Measurements from ENCODE around the gene TNXB.
"Not testable (repeated sequence)": the region's sequence is repeated elsewhere in the genome, so short reads cannot be mapped to it uniquely, and the experiment has no call there.

Gene TNXB

GRCh38 chr6:32058511-32058963 lies 50.6 kb downstream of the TNXB start:
- Histone ChIP-seq H3K36me3 (ENCODE audit: control insufficient read depth in 1 of 2, insufficient read depth in 2 of 2, low read depth in 1 of 2, low read length in 2 of 2) (peaks cover 0 to 79% of the 10 kb centered on the region in 2 experiments), H3K4ac (ENCODE audit: low read depth in 1 of 2, low read length in 2 of 2) (no peak overlapping the region), H3K9me3 (ENCODE audit: control insufficient read depth, low read length) (no peaks in the 10 kb centered on the region), H4K91ac (ENCODE audit: low read length) (no peak overlapping the region), H2BK120ac (ENCODE audit: low read depth, low read length) (no peak overlapping the region), H3K79me1 (replicated peaks; ENCODE audit: low read length, poor library complexity, severe bottlenecking) (no peaks in the 10 kb centered on the region), H2BK12ac (ENCODE audit: low read length in 2 of 2) (no peak overlapping the region), H3K27ac (ENCODE audit: low read length, poor library complexity, severe bottlenecking) (no peak overlapping the region), H3K4me3 (ENCODE audit: insufficient read depth in 1 of 2, low read depth in 1 of 2, low read length in 2 of 2) (no peak overlapping the region), H3K4me1 (ENCODE audit: control insufficient read depth, insufficient read depth, low read depth, low read length) (no peaks in the 10 kb centered on the region), H3K9ac (ENCODE audit: low read length) (peak overlapping the region; percentile 41), H2AK5ac (ENCODE audit: low read length, severe bottlenecking) (no peak overlapping the region), H4K8ac (ENCODE audit: low read length) (no peak overlapping the region), H3K18ac (ENCODE audit: low read depth in 1 of 2, low read length in 2 of 2) (no peak overlapping the region), H2BK15ac (ENCODE audit: low read depth, poor library complexity, severe bottlenecking) (no peak overlapping the region), H3K27me3 (ENCODE audit: control insufficient read depth in 1 of 2, insufficient read depth in 1 of 2, low read length in 2 of 2) (peaks cover 0 to 37% of the 10 kb centered on the region in 2 experiments), H3K14ac (ENCODE audit: low read length in 2 of 2) (no peak overlapping the region), H2BK5ac (ENCODE audit: low read depth, low read length, poor library complexity, severe bottlenecking) (no peak overlapping the region), H3K4me2 (ENCODE audit: low read length, poor library complexity, severe bottlenecking) (no peak overlapping the region), H3K23ac (ENCODE audit: low read length in 2 of 2) (no peak overlapping the region), H2AFZ (ENCODE audit: low read depth, low read length) (no peak overlapping the region)
- WGBS = 93% methylated on average over 11 of the region's 11 CpGs
- DNase-seq = no peak

GRCh38 chr6:32057966-32058365 lies 51.2 kb downstream of the TNXB start:
- H4K91ac ChIP-seq (ENCODE audit: low read length) = no peak overlapping the region
- H3K27ac ChIP-seq (ENCODE audit: low read length, poor library complexity, severe bottlenecking) = no peak overlapping the region
- no peak overlapping the region for H3K4me2 ChIP-seq (ENCODE audit: low read length, poor library complexity, severe bottlenecking)
- no peak overlapping the region for H2AK5ac ChIP-seq (ENCODE audit: low read length, severe bottlenecking)
- peak overlapping the region; percentile 41 for H3K9ac ChIP-seq (ENCODE audit: low read length)
- no peak overlapping the region for H2BK15ac ChIP-seq (ENCODE audit: low read depth, poor library complexity, severe bottlenecking)
- peaks cover 0 to 43% of the 10 kb centered on the region in 2 experiments for H3K27me3 ChIP-seq (ENCODE audit: control insufficient read depth in 1 of 2, insufficient read depth in 1 of 2, low read length in 2 of 2)
- no peak overlapping the region for H3K23ac ChIP-seq (ENCODE audit: low read length in 2 of 2)
- H3K14ac ChIP-seq (ENCODE audit: low read length in 2 of 2) = no peak overlapping the region
- H3K4ac ChIP-seq (ENCODE audit: low read depth in 1 of 2, low read length in 2 of 2) = no peak overlapping the region
- H3K4me3 ChIP-seq (ENCODE audit: insufficient read depth in 1 of 2, low read depth in 1 of 2, low read length in 2 of 2) = no peak overlapping the region
- H2BK12ac ChIP-seq (ENCODE audit: low read length in 2 of 2) = no peak overlapping the region
- no peaks in the 10 kb centered on the region for H3K9me3 ChIP-seq (ENCODE audit: control insufficient read depth, low read length)
- H2AFZ ChIP-seq (ENCODE audit: low read depth, low read length) = no peak overlapping the region
- no peak for DNase-seq
- H3K4me1 ChIP-seq (ENCODE audit: control insufficient read depth, insufficient read depth, low read depth, low read length) = no peaks in the 10 kb centered on the region
- H3K79me1 ChIP-seq (replicated peaks; ENCODE audit: low read length, poor library complexity, severe bottlenecking) = no peaks in the 10 kb centered on the region
- H2BK5ac ChIP-seq (ENCODE audit: low read depth, low read length, poor library complexity, severe bottlenecking) = no peak overlapping the region
- H4K8ac ChIP-seq (ENCODE audit: low read length) = no peak overlapping the region
- H3K36me3 ChIP-seq (ENCODE audit: control insufficient read depth in 1 of 2, insufficient read depth in 2 of 2, low read depth in 1 of 2, low read length in 2 of 2) = peaks cover 0 to 79% of the 10 kb centered on the region in 2 experiments
- WGBS = 90% methylated on average over 17 of the region's 17 CpGs
- H3K18ac ChIP-seq (ENCODE audit: low read depth in 1 of 2, low read length in 2 of 2) = no peak overlapping the region
- H2BK120ac ChIP-seq (ENCODE audit: low read depth, low read length) = no peak overlapping the region

- Histone ChIP-seq H3K9me3 (ENCODE audit: control insufficient read depth, low read length) (no peaks in the 10 kb centered on the region), H3K9ac (ENCODE audit: low read length) (no peak overlapping the region), H3K4me1 (ENCODE audit: control insufficient read depth, insufficient read depth, low read depth, low read length) (no peaks in the 10 kb centered on the region), H2BK120ac (ENCODE audit: low read depth, low read length) (no peak overlapping the region), H2AK5ac (ENCODE audit: low read length, severe bottlenecking) (no peak overlapping the region), H3K27ac (ENCODE audit: low read length, poor library complexity, severe bottlenecking) (no peak overlapping the region), H2AFZ (ENCODE audit: low read depth, low read length) (no peak overlapping the region), H3K4me2 (ENCODE audit: low read length, poor library complexity, severe bottlenecking) (no peak overlapping the region), H3K4ac (ENCODE audit: low read depth in 1 of 2, low read length in 2 of 2) (no peak overlapping the region), H3K27me3 (ENCODE audit: control insufficient read depth in 1 of 2, insufficient read depth in 1 of 2, low read length in 2 of 2) (peaks cover 0 to 51% of the 10 kb centered on the region in 2 experiments), H2BK12ac (ENCODE audit: low read length in 2 of 2) (no peak overlapping the region), H3K14ac (ENCODE audit: low read length in 2 of 2) (no peak overlapping the region), H4K91ac (ENCODE audit: low read length) (no peak overlapping the region), H3K79me1 (replicated peaks; ENCODE audit: low read length, poor library complexity, severe bottlenecking) (no peaks in the 10 kb centered on the region), H3K4me3 (ENCODE audit: insufficient read depth in 1 of 2, low read depth in 1 of 2, low read length in 2 of 2) (no peak overlapping the region), H3K23ac (ENCODE audit: low read length in 2 of 2) (no peak overlapping the region), H4K8ac (ENCODE audit: low read length) (no peak overlapping the region), H2BK5ac (ENCODE audit: low read depth, low read length, poor library complexity, severe bottlenecking) (no peak overlapping the region), H2BK15ac (ENCODE audit: low read depth, poor library complexity, severe bottlenecking) (no peak overlapping the region), H3K18ac (ENCODE audit: low read depth in 1 of 2, low read length in 2 of 2) (no peak overlapping the region), H3K36me3 (ENCODE audit: control insufficient read depth in 1 of 2, insufficient read depth in 2 of 2, low read depth in 1 of 2, low read length in 2 of 2) (peaks cover 0 to 81% of the 10 kb centered on the region in 2 experiments)
- WGBS = 87% methylated on average over 7 of the region's 7 CpGs
- DNase-seq = no peak
These were observed 52.9 kb downstream of the TNXB start for GRCh38 chr6:32056254-32056653.

- H3K4me3 ChIP-seq (ENCODE audit: insufficient read depth in 1 of 2, low read depth in 1 of 2, low read length in 2 of 2); H2AFZ ChIP-seq (ENCODE audit: low read depth, low read length); H2BK5ac ChIP-seq (ENCODE audit: low read depth, low read length, poor library complexity, severe bottlenecking); H2BK120ac ChIP-seq (ENCODE audit: low read depth, low read length); H3K9me3 ChIP-seq (ENCODE audit: control insufficient read depth, low read length); H3K23ac ChIP-seq (ENCODE audit: low read length in 2 of 2); H3K4me1 ChIP-seq (ENCODE audit: control insufficient read depth, insufficient read depth, low read depth, low read length); H3K18ac ChIP-seq (ENCODE audit: low read depth in 1 of 2, low read length in 2 of 2); H3K14ac ChIP-seq (ENCODE audit: low read length in 2 of 2); H3K27ac ChIP-seq (ENCODE audit: low read length, poor library complexity, severe bottlenecking); H4K91ac ChIP-seq (ENCODE audit: low read length); H3K9ac ChIP-seq (ENCODE audit: low read length); H4K8ac ChIP-seq (ENCODE audit: low read length); H3K4ac ChIP-seq (ENCODE audit: low read depth in 1 of 2, low read length in 2 of 2); H3K4me2 ChIP-seq (ENCODE audit: low read length, poor library complexity, severe bottlenecking); H2BK15ac ChIP-seq (ENCODE audit: low read depth, poor library complexity, severe bottlenecking); DNase-seq; H2BK12ac ChIP-seq (ENCODE audit: low read length in 2 of 2); H2AK5ac ChIP-seq (ENCODE audit: low read length, severe bottlenecking); H3K79me1 ChIP-seq (replicated peaks; ENCODE audit: low read length, poor library complexity, severe bottlenecking): not testable (repeated sequence)
- WGBS = 95% methylated on average over 16 of the region's 21 CpGs
- Histone ChIP-seq H3K27me3 (ENCODE audit: control insufficient read depth in 1 of 2, insufficient read depth in 1 of 2, low read length in 2 of 2) (peaks cover 0 to 56% of the 10 kb centered on the region in 2 experiments), H3K36me3 (ENCODE audit: control insufficient read depth in 1 of 2, insufficient read depth in 2 of 2, low read depth in 1 of 2, low read length in 2 of 2) (peaks cover 0 to 81% of the 10 kb centered on the region in 2 experiments)
These were observed 53.4 kb downstream of the TNXB start for GRCh38 chr6:32055756-32056155.

Measured in mesenchymal stem cell (in vitro differentiated cells and primary cell).